Thyroid gland (tissue), 4 donors: Measurements from ENCODE around the gene DENND4C.

ENCODE experiments used
- CTCF ChIP-seq, 6 experiments: fragments of 200-600 bp in 3 of 6; fragments of 450-650 bp in 3 of 6; sonication (generic) in 3 of 6; IDR thresholded peaks; one replicate each; pipeline ENCODE4 v1.5.1; 2016 to 2019; ENCODE audit warnings: antibody characterized with exemption in 6 of 6, mild to moderate bottlenecking in 2 of 6, inconsistent platforms in 1 of 6, moderate library complexity in 1 of 6
- POLR2A ChIP-seq, 2 donors: fragments of 450-650 bp; IDR thresholded peaks; one replicate each; pipeline ENCODE4 v1.6.1; 2017; ENCODE audit warnings: antibody characterized with exemption in 2 of 2, mild to moderate bottlenecking in 2 of 2, moderate library complexity in 1 of 2

DNA sequence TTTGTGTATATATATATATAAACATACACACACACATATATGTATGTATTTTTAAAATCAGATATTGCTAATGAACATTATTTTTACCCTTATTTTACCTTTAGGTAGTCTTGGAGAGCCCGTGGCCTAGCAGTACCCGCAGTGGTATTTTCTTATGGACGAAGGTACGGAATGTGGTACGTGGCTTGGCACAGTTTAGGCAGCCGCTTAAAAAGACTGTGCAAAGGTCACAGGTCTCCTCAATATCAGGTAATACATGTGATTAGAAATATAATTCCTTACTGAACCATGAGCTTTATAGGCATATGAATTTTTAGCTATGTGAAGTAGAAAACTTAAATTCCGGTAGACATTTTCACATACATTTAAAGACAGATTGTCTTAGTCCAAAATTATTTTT lies 105.7 kb downstream of the DENND4C start:
- no peak for TF ChIP-seq CTCF (IDR thresholded peaks at IDR 0.05)
- no peak for TF ChIP-seq POLR2A (IDR thresholded peaks at IDR 0.05)
